Right lung (tissue), 5 donors: ENCODE measurements around the gene ACADS. TPM values are rescaled to one million over a fixed set of nuclear protein-coding genes. Genes with fewer than 3 reads are reported as not detected.
"Not testable (repeated sequence)": the region's sequence is repeated elsewhere in the genome, so short reads cannot be mapped to it uniquely, and the experiment has no call there.

Source experiments
- DNase-seq, 2 donors: peaks; one replicate each; pipeline ENCODE4 v3.0.0-alpha.2; 2013
- polyA plus RNA-seq, 5 donors: library from polyadenylated mRNA; unstranded; fragments of 120-200 nt; gene quantifications; one replicate each; pipeline versions ENCODE4 v1.2.1 to v1.2.3, GENCODE V29; 2013; ENCODE audit warnings: inconsistent platforms in 1 of 5, low replicate concordance in 1 of 5; ENCODE audit not compliant: insufficient read length in 5 of 5, insufficient read depth in 1 of 5

The ACADS gene
- polyA plus RNA-seq, 5 donors: 8.8 to 17.5 (median 11.9) TPM

DNA sequence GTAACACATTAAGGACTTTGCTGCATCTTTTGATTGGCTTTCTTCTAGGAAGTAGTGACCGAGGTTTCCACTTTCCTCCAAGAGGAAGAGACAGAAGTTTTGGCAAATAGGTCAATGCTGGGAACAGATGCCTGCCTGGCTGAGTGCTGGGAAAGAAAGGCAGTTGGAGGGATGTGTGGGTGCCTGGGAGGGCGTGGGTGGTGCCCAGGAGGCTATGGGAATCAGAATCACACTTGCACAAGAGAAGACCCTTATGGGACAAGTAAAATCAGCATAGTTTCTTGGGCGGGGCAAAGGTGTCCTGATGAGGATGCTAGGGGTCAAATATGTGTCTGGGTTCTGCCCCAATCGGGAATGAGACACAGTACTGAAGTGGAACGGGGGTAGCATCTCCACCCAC, 906 bp upstream of the ACADS start:
- DNase-seq: no peak

DNA sequence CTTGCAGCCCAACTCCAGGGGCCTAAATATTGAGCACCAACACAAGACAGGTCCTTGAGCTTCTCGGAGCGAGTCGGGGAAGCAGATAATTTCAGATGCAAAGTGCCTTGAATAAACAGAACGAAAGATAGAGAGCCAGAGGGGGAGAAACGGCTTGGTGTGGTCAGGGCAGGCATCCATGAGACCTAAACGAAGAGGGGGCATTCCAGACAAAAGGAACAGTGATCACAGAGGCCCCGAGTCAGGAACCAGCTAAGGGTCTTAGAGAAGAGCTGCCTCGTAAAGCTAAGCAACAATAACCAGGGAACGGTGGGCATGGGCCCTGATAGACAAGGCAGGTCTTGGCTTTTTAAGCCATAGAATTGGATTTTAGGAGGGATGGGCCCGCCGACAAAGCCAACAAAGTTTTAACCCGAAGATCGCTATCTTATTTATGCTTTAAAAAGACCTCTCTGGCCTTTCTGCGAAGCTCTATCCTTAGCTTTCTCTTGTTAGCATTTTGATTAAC, 421 bp upstream of the ACADS start:
- no peak for DNase-seq

DNA sequence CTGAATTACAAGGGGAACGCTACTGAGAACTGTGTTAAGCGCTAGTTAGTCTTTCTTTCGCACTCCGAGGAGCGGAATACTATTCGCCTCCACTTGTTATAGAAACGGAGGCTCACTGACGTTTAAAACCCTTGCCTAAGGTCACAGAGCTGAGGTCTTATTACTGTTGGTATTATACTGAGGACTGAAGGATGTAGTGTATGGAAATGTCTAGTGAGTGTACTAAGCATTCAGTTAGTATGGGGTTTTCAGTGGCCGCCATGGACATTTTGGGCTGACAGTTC, 826 bp downstream of the ACADS start:
- DNase-seq: no peak

DNA sequence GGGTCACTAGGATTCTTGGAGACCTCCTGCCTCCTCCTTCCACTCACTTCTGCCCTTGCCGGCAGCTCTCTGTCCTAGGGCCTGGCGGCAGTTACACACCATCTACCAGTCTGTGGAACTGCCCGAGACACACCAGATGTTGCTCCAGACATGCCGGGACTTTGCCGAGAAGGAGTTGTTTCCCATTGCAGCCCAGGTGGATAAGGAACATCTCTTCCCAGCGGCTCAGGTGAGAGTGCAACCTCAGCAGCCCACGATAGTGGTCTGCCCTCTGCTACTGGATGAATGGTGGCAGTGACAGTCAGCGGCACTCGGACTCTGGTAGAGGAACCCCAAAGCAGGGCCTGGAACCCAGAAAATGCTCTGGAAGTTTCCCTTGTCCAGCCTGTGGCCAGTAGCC, 1.3 kb downstream of the ACADS start:
- DNase-seq: no peak

DNA sequence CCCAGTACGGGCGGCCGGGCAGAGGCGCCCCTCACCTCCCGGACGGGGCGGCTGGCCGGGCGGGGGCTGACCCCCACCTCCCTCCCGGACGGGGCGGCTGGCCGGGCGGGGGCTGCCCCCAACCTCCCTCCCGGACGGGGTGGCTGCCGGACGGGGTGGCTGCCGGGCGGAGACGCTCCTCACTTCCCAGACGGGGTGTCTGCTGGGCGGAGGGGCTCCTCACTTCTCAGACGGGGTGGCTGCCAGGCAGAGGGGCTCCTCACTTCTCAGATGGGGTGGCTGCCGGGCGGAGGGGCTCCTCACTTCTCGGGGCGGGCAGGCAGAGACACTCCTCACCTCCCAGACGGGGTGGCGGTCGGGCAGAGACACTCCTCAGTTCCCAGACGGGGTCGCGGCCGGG, 6.6 kb downstream of the ACADS start:
- DNase-seq: not testable (repeated sequence)

DNA sequence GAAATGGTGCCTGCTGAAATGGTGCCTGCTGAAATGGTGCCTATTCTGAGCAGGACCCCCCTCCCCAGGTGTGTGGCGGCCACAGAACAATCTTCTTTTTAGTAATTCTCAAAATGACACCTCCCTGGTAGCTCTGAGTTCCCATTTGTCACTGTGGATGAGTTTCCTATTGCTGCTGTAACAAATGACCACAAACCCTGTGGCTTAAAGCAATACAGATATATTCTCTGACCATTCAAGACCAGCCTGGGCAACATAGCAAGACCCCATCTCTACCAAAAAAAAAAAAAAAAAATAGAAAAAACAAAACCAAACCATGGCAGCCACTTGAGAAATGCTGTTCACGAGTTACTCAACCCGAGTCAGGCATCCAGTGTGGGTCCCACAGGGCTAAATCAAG, 7.9 kb downstream of the ACADS start:
- no peak for DNase-seq

DNA sequence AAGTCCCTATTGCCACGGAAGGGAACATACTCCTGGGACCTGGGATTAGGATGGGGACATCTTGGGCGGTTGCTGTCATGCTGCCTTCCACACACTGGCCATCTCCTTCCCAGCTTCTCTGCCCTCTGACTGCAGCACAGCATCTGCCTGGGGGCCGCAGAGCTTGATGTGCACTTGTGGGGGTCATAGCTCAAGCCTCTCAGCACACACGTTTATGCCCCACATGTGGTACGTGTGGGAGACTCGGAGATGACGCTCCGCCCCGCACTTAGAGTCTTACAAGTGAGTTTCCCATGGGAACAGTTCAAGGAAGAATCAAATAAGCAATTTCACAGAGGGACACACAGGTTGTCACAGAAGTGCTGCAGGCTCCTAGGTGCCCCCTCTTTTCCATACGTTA, 8.6 kb downstream of the ACADS start:
- no peak for DNase-seq

DNA sequence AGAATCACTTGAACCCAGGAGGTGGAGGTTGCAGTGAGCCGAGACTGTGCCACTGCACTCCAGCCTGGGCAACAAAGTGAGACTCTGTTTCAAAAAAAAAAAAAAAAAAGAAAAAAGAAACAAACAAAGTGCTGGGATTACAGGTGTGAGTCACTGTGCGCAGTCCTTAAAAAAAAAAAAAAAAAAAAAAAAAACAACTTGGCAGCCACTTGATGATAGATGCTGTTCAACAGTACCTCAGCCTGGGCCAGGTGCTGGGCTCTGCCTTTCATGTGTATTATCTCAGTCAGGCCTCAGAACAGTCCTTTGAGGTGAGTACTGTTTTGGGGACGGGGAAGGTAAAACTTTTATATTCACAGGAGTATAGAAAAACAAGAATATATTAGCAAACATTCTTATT, 9.6 kb downstream of the ACADS start:
- no peak for DNase-seq

DNA sequence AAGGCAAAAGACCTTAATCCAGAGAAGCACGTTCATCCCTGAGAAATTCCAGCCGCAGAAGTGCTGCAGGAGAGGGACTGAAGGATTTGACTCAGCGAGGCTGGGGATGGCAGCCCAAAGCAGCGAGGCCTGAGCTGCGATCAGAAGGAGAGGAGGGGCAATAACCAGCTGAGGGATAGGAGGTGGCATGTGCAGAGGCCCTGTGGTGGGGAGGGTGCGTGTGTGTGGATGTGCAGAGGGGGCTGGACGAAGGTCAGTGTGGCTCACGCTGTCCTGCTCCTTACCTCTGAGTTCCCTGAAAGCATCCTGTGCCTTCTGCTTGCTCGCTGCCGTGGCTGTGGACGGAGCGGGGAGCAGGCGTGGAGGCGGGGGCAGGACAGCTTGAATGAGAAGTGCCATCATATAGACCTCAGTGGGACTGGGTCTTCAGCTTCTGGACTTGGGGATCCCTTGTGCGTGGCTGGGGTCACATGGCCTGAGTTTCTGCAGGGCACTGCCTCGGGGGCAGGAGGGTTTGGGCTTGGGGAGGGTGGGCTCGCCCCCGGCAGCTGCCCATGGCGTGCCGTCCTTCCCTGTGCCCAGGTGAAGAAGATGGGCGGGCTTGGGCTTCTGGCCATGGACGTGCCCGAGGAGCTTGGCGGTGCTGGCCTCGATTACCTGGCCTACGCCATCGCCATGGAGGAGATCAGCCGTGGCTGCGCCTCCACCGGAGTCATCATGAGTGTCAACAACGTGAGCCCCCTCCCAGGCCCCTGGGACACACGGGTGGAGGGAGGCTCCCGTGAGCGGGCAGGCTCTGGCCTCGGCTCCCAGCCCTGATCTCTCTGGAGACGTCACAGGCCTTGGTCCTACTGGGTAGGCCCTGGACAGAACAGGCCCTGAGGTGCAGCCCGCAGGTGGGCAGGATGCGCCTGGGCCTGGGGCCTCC, 11.0 kb downstream of the ACADS start:
- DNase-seq: no peak

DNA sequence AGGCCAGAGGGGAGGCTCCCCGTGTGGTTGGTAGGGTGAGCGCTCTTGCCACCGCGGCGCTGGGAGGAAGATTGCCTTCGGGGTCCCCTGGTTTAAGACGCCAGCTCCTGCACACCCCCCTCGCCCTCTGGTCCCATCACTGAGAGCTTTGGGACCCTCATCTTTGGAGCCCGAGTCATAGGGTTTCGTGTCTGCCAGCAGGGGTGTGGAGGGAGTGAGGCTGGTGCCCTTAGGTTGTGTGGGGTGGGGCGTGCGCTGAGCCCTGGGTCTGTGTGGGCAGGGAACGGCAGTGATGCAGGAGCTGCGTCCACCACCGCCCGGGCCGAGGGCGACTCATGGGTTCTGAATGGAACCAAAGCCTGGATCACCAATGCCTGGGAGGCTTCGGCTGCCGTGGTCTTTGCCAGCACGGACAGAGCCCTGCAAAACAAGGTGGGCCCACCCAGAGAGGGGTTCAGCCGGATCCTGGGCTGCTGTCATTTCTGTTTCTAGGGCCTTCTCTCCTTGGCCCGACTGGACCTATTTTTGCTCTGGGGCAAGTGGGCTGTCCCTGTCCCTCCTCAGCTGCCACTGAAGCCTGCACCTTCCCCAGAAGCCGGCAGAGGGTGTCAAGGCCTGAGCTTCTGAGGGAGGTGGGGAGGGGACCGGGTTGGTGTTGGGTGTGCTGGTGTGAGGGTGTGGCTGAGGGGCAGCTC, 12.1 kb downstream of the ACADS start:
- no peak for DNase-seq

DNA sequence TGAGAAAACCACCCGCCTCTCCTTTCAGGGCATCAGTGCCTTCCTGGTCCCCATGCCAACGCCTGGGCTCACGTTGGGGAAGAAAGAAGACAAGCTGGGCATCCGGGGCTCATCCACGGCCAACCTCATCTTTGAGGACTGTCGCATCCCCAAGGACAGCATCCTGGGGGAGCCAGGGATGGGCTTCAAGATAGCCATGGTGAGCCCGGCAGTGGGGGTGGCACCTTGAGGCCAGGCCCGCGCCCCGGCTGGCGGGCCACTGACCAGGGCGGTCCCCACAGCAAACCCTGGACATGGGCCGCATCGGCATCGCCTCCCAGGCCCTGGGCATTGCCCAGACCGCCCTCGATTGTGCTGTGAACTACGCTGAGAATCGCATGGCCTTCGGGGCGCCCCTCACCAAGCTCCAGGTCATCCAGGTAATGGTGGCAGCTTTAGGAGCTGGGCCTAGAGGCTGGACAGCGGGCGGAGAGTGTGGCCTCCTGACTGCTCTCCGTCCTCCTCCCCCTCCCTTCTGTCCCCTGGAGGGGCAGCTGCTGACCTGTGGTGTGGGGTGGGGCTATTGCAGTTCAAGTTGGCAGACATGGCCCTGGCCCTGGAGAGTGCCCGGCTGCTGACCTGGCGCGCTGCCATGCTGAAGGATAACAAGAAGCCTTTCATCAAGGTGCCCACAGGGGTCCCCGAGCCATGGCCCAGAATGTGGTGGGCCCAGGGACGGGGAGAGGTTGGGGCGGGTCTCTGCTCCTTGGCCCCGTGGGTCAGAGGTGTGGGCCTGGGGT, 12.8 kb downstream of the ACADS start:
- no peak for DNase-seq

DNA sequence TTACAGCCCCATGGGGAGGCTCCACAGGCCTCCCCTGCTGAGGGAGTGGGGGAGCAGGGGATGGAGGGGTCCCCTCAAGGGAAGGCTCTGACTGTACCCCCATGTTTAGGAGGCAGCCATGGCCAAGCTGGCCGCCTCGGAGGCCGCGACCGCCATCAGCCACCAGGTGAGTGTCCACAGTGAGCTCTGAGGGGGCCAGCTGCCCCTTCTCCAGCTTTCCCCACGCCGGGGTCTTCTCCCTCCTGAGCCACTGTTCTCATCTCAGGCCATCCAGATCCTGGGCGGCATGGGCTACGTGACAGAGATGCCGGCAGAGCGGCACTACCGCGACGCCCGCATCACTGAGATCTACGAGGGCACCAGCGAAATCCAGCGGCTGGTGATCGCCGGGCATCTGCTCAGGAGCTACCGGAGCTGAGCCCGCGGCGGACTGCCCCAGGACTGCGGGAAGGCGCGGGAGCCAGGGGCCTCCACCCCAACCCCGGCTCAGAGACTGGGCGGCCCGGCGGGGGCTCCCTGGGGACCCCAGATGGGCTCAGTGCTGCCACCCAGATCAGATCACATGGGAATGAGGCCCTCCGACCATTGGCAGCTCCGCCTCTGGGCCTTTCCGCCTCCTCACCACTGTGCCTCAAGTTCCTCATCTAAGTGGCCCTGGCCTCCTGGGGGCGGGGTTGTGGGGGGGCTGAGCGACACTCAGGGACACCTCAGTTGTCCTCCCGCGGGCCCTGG, 13.6 kb downstream of the ACADS start:
- DNase-seq: no peak

DNA sequence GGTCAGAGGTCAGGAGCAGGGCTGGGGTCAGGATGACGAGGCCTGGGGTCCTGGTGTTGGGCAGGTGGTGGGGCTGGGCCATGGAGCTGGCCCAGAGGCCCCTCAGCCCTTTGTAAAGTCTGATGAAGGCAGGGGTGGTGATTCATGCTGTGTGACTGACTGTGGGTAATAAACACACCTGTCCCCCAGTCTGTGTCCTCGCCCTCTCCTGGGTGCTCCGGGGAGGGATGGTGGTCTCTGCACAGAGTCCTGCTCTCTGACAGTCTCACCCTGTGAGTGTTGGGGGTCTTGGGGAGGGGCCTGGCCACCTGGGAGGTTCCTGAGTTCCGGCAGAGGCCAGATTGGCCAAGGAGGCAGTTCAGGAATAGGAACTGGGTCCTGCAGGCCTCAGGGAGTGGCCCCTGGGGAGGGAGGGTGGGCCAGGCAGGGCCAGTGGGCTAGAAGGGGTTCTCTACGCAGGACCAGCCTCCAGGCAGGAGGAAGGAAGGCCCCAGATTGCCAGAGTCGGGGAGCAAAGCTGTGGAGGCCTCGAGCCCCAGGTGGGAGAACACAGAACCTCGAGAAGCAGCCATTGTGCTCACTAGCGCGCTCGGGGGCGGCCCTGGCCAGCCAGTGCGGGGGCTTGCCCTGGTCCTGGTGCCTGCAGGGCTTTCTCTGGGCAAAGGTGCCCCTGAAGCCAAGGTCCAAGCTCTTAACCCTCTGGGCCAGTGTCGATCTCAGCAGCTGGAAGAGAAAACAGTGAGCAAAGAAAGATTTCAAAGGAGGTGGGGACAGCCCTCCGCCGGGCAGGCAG, 14.4 kb downstream of the ACADS start:
- no peak for DNase-seq

DNA sequence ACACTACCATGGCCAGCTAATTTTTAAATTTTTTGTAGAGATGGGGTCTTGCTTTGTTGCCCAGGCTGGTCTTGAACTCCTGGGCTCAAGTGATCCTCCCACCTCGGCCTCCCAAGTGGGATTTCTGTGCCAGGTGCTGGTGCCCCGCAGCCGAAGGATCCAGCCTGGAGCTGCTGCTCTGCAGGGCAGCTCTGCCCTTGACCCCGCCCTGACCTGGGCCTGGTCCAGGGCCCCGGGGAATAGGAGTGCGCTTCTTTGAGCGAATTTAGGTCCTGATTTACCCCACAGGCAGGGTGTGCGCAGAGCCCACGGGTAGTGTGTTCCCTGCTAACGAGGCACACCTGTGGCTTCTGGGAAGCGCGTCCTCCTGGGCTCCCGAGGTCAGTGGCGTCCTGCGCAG, 15.2 kb downstream of the ACADS start:
- DNase-seq: no peak

DNA sequence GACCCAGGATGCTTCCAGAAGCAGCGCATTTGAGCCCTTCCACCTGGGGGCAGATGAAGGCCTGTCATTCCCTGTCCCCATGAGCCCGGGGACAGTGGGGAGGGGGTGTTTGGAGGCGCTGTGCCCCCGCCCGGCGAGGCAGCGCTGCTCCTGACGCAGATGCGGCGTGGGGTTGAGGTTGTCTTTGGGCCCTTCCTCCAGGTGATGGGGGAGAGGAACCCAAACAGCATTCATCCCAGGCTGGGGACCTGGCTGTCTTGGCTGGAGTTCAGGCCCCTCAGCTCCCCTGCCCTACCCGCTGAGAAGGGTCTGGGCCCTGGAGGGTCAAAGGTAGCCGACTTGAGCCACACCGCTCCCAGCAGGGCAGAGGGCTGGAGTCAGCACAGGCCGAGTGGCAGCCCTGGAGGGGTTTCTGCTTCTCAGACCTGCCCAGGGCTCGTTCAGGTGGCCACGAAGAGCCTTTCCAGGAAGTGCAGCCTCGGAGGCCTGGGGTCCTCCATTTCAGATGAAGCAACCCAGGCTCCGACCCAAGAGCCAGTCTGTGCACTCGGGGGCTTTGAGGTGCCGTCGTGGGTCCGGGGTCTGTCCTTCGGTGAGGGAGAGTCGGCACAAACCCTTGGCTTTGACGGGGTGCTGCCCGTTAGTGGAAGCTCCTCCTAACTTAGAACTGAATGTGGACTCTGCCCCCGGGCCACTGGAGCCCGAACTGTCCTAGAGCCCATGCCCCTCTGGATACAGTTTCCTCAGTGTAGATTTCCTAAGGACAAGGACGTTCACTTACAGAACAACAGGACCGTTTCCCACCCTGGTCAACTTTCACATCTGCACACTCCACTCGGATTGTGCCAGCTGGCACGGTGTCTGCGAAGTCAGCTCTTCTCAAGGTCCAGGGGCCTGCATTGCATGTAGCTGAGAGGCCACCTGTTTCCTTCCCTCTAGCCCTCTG, 16.1 kb downstream of the ACADS start:
- DNase-seq: no peak

DNA sequence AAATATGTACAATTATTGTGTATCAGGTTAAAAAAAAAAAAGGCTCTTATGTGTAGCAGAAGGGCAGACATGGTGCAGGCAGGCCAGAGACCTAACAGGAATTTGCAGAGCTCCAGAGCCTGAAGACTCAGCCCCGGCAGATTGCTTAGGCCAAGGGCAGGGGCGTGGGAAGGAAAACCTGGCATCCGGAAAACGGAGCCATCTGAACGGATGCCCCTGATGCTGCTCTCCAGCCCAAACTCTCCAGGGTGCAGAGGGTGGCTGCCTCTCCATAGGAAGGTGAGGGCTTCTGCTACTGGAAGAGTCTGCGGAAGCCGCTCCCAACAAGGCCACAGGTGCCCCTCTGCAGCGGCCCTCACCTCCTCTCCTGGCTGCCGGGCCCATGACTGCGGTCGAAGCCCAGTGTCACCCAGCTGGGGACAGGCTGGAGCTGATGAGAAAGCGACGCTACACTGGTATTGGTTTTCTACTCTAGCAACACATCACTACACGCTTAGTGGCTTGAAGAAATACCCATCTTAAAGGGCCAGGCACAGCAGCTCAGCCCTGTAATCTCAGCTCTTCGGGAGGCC, 19.4 kb downstream of the ACADS start:
- DNase-seq: no peak

DNA sequence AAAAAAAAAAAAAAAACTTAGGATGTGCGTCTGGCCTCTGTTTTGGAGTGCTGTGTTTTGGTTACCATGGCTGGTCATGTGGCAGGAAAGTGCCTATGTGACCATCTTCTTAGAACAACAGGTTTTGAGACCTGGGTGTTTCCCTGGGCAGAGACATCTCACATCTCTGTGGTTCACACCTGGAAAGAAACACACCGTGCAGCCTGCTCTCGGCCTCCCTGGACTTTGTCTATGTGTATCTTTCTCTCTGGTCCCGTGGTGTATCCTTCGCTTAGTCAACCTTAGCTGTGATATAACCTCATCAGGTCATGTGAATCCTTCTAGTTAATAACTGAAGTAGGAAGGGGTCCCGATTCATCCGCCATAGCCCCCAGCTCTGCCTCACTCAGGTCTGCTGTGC, 22.6 kb downstream of the ACADS start:
- no peak for DNase-seq

DNA sequence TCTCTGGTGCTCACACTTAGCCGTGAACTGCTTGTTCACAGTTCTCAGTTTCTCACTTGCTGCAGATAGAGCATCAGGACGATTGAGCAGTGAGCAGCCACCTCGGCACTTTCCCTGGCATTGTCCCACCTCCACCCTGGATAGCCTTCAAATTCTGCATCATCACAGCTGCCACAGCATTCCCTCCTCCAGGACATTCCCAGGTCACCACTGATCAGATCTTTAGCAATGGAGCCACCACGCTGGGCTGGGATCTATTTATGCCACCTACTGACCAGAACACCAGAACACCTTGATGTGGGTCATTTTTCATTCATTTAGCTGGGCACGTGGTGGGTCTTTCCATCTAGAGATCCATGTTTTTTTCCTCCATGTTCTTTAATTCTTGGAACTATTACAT, 23.6 kb downstream of the ACADS start:
- no peak for DNase-seq

DNA sequence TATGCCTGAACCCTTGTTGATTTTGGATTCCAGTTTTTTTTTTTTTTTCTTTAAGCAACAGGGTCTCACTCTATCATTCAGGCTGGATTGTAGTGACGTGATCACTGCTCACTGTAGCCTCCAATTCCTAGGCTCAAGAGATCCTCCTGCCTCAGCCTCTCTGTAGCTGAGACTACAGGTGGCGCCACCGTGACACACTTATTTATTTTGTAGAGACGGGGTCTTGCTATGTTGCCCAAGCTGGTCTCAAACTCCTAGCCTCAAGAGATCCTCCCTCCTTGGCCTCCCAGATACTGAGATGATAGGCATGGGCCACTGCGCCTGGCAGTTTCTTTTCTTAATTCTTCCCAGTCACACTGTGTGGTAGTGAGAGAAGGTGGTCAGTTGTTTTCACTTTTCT, 25.2 kb downstream of the ACADS start:
- no peak for DNase-seq
